Upper lobe of right lung (tissue), 1 donor: ENCODE data around the gene GPR35. TPM values are rescaled to one million over a fixed set of nuclear protein-coding genes. Genes with fewer than 3 reads are reported as not detected.

Experiments
- ATAC-seq: fragments of 200-7000 bp; cut with Tn5 transposase; one replicate; pipeline ENCODE4 v1.9.1; 2020; ENCODE audit warnings: mild to moderate bottlenecking, moderate library complexity
- DNase-seq: peaks from one replicate; pipeline ENCODE4 v3.0.0-alpha.2; 2020
- H3K27ac ChIP-seq: fragments of 200-600 bp; one replicate; pipeline ENCODE4 v1.8.0; 2022
- H3K27me3 ChIP-seq: fragments of 200-600 bp; one replicate; pipeline ENCODE4 v1.8.0; 2022; ENCODE audit warnings: mild to moderate bottlenecking
- H3K36me3 ChIP-seq: fragments of 200-600 bp; one replicate; pipeline ENCODE4 v1.8.0; 2022
- H3K4me1 ChIP-seq: fragments of 200-600 bp; one replicate; pipeline ENCODE4 v1.8.0; 2022
- H3K4me3 ChIP-seq: fragments of 200-600 bp; one replicate; pipeline ENCODE4 v1.8.0; 2022; ENCODE audit warnings: mild to moderate bottlenecking
- H3K9me3 ChIP-seq: fragments of 200-600 bp; one replicate; pipeline ENCODE4 v1.8.0; 2022
- CTCF ChIP-seq: fragments of 200-600 bp; IDR thresholded peaks from one replicate; pipeline ENCODE4 v1.8.0; 2022; ENCODE audit warnings: antibody characterized with exemption
- intact Hi-C: fragments of 100-400 bp; cut with DNase I; formaldehyde crosslinking; loops from one replicate; pipeline ENCODE4 v1.11.0; 2022
- long read RNA-seq: library from polyadenylated mRNA; unstranded; transcript quantifications from one replicate; pipeline ENCODE4 v2.0.0, GENCODE V29; 2021
- total RNA-seq: library from RNA; stranded (reverse); fragmentation: NEBNext Ultra II Directional; extraction: Animal tissue kit (Norgen Biotek cat#: 25700); gene quantifications from one replicate; pipeline ENCODE4 v1.2.1, GENCODE V29; 2021
- donor health status: DM: no; HTN: yes; CAD: no; lungs with severe emphysema.

The GPR35 gene
- 3.4 TPM for total RNA-seq
- long read RNA-seq, partial matches to known transcripts = 0 of 9 reads
- long read RNA-seq, other reads (novel, unspliced or antisense) = 3 of 9 reads

- H3K9me3 ChIP-seq = no peaks in the 10 kb centered on the region
- H3K27me3 ChIP-seq = no peaks in the 10 kb centered on the region
- H3K4me1 ChIP-seq = peaks cover 3% of the 10 kb centered on the region
- no peaks in the 10 kb centered on the region for H3K36me3 ChIP-seq
- H3K4me3 ChIP-seq = no peak within 1 kb of the TSS
- ATAC-seq = peak; percentile 74
- peak within 1 kb of the TSS; percentile 42 for H3K27ac ChIP-seq
- peak; percentile 80 for DNase-seq
- TF ChIP-seq CTCF = no peak
- intact Hi-C loops = no loop called here
These were observed at the start of gene GPR35 for GRCh38 chr2:240624950-240625621. TSS of gene GPR35 (plus strand) at chr2:240625480. CDS start at chr2:240629953, 4,473 bp downstream.

GRCh38 chr2:240576036-240576435 is 49.2 kb upstream of the GPR35 start:
- H3K36me3 ChIP-seq = peaks cover 56% of the 10 kb centered on the region

GRCh38 chr2:240576436-240577205 is 48.7 kb upstream of the GPR35 start:
- no peak for TF ChIP-seq CTCF
- H3K27ac ChIP-seq = no peak overlapping the region
- no peaks in the 10 kb centered on the region for H3K27me3 ChIP-seq
- ATAC-seq (no peak), DNase-seq (no peak)
- no peaks in the 10 kb centered on the region for H3K9me3 ChIP-seq
- peaks cover 24% of the 10 kb centered on the region for H3K4me1 ChIP-seq
- peaks cover 56% of the 10 kb centered on the region for H3K36me3 ChIP-seq
- no peak overlapping the region for H3K4me3 ChIP-seq
- intact Hi-C loops = no loop called here

More at GRCh38 chr2:240576036-240576435, 49.2 kb upstream of the GPR35 start:
- Histone ChIP-seq H3K4me1 (peaks cover 24% of the 10 kb centered on the region), H3K9me3 (no peaks in the 10 kb centered on the region), H3K4me3 (no peak overlapping the region), H3K27me3 (no peaks in the 10 kb centered on the region), H3K27ac (no peak overlapping the region)
- ATAC-seq (no peak), DNase-seq (no peak)
- intact Hi-C loops = no loop called here
- TF ChIP-seq CTCF = no peak

DNA sequence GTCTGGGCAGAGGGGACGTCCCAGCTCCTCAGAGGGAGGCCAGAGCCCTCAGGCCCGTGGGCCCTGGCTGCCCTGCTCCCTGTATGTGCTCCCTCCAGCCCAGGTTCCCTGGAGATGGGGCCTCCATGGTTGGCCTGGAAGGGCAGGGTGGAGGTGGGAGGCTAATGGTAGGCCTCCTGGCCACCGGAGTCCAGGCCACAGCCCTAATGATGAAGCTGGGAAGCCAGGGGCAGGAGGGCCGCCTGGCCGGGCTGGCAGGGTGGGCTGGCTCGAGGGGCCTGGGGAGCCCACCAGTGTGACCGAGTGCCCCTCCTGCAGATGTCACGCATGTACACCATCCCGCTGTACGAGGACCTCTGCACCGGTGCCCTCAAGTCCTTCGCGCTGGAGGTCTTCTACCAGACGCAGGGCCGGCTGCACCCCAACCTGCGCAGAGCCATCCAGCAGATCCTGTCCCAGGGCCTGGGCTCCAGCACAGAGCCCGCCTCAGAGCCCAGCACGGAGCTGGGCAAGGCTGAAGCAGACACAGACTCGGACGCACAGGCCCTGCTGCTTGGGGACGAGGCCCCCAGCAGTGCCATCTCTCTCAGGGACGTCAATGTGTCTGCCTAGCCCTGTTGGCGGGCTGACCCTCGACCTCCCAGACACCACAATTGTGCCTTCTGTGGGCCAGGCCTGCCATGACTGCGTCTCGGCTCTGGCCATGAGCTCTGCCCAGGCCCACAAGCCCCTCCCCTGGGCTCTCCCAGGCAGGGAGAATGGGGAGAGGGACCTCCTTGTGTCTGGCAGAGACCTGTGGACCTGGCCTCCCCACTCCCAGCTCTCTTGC is 47.8 kb upstream of the GPR35 start:
- no peak for DNase-seq
- H3K9me3 ChIP-seq = no peaks in the 10 kb centered on the region
- H3K27ac ChIP-seq = no peak overlapping the region
- H3K4me3 ChIP-seq = no peak overlapping the region
- no peak for ATAC-seq
- H3K36me3 ChIP-seq = peaks cover 56% of the 10 kb centered on the region
- no peaks in the 10 kb centered on the region for H3K27me3 ChIP-seq
- TF ChIP-seq CTCF = no peak
- intact Hi-C loops = no loop called here
- peaks cover 24% of the 10 kb centered on the region for H3K4me1 ChIP-seq

- ATAC-seq = no peak
- Histone ChIP-seq H3K9me3 (no peaks in the 10 kb centered on the region), H3K36me3 (peaks cover 51% of the 10 kb centered on the region), H3K27me3 (no peaks in the 10 kb centered on the region), H3K27ac (no peak overlapping the region), H3K4me1 (peaks cover 24% of the 10 kb centered on the region), H3K4me3 (no peak overlapping the region)
- DNase-seq = no peak
- no peak for TF ChIP-seq CTCF
- intact Hi-C loops = no loop called here
These were observed 47.2 kb upstream of the GPR35 start for GRCh38 chr2:240578110-240578450.
